Stimulated activated CD4-positive, alpha-beta T cell treated with anti-CD3 and anti-CD28 coated beads, Interleukin-1b, Interleukin-23, amount 100 ng/mL, for 48 hours (primary cell): ENCODE measurements around the gene PTPRG.

Source experiments
- DNase-seq: peaks from one replicate; pipeline ENCODE4 v3.0.0-alpha.2; 2020

Gene PTPRG

GRCh38 chr3:61562721-61563312, 1.4 kb downstream of the PTPRG start:
- DNase-seq, result no peak

DNA sequence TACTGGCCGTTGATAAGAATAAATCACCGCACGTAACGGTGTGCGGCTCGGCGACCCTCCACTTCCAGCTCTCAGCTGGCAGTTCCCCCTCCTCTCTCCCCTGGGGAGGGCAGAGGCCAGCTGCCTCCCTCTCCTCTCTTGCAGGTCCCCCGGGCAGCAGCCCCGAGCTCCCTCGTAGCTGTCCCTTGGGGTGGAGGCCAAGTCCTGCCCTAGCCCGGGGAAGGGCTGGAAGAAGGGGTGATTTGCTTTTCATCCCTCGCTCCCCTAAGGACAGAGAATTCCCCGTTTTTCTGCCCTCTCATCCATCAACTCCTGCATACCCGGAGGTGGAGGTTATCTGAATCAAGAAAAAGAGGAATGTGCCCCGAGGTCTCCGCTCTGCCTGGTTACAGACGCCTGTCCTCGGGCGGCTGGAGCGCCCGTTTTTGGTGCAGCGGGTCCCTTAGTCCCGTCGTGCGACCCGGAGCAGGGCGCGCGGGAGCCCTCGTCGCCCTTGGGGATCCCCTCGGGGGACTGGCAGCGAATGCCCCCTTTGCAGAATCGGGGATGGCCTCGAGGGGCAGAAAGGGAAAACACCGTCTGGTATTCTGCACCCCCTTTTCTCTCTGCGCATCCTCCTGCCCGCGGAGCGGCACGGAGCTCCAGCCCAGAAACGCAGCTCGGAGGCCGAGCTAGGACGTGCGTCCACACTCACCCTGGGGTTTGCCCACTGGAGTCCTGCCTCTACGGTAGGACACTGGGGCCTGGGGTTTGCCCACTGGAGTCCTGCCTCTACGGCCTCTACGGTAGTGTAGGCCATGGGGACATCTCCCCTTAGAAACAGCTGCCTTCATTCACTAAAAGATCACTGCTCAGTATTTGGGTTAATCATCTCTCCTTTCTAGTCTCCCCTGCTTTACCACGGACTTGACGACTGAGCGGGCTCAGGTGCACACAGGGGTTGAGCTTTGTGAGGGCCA, 2.2 kb downstream of the PTPRG start:
- no peak for DNase-seq

DNA sequence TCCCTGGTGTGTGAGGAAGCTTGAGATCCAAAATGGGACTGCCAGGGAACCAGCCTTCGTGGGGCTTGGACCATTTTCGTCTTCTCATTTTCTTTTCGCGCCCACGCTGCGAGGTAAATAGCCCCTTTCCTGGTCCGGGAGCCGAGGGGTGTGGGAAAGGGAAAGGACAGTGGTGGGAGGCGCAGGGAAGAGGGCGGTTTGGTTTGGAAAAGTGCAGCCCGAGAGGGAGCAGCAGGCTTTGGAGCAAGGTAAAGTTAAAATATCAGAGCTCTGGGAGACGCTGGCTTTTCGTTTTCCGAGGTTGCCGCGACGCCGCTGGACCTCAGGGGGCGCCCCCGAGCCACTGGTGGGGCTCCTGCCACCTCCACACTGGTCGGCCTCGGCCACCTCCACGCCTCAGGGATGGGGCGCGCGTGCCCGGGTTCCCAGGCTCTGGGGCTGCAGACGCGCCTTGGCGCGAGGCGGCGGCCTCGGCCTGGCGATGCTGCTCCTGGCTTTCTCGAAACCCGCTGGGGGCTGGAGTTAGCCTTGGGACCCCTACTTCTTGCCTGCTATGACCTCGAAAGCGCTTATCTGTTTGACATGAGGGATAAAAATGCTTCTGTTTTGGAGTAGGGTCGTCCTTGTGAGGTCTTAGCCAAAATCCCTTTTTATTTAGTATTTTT, 3.2 kb downstream of the PTPRG start:
- DNase-seq, result no peak

DNA sequence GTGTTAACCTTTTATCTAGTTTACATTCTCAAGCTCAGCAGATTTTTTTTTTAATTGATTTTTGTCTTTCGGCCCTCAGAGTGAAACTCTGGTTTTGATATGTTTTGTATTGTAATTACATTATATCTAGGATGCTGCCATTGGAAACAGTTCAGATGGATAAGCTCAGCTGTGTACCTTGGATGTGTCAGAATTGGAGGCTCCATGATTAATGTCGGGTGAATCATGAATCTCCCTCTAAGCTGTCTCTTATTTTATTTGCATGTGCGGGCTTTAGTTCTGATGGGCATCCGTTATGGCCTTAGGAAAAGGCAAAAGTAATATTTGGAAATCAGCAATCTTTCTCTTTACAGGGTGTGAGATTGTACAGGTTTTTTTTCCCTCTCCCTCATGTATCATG, 4.2 kb downstream of the PTPRG start:
- DNase-seq, result no peak

- no peak for DNase-seq
Observed at GRCh38 chr3:61568127-61568526, 6.8 kb downstream of the PTPRG start.

DNA sequence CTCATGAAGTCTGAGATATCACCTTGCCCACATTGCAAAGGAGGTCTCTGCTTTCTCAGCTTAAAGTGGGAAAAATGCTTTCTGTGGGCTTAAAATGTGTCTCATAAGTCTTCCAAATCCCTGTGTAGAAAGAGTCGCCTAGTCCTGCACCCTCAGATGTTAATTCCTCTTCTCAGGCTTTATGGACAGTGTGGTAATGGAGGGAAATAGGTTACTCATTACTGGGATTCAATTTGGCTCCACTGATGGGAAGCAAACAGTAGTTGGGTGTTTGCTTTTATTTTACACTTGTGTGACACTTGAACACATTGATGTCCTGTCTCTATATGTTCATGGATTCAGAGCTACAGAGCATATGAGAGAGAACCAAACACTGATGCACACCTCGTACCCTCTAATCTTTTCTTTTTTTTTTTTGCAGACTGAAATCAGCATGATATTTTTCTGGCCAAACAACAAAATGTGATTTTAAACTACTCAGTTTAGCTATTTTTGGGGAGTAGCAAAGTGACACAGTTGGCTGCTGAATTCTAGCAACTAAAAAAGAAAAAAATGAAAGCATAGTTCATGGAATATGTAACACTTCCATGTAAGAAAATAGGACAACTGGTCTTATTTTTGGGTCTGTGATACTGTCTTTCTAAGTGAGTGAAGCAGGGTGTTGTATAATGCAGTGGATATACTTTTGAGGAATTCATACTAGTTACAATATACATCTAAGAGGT, 8.6 kb downstream of the PTPRG start:
- no peak for DNase-seq

DNA sequence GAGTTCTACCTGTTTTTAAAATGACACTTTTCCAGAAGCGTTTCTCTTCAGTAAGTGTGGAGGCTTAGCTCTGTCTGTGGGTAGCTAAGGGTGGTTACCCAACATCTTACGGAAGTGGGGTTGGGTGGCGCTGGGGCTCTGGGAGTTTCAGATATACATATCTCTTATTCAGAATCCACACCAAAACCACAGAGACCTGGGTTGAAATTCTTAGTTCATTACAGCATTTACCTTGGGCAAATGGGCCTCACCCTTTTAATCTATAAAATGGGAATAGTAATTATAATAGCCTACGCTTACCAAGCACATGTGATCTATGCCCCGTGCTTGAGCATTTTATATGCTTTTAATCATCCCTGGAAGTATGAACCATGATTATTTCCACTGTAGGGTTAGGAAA, 9.4 kb downstream of the PTPRG start:
- DNase-seq, result no peak

- no peak for DNase-seq
Observed at GRCh38 chr3:61571516-61572336, 10.4 kb downstream of the PTPRG start.

DNA sequence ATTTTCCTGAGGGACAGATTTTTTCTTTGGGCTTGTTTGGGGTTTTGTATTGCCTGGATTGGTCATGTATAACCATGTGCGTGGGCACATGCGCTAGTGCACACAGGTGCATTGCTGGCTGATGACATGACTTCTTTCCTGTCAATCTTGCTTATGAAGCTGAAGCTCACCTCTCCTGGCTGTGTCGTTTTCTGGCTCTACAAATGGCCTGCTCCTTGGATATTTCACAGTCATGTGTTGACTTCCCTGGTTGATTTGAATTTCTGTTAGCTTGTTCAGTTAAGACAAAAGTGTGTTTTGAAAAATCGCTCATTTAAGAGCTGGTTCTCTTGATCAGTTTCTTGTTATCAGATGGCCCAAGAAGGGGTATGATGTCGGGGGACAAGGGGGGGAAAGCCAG, 11.5 kb downstream of the PTPRG start:
- no peak for DNase-seq

GRCh38 chr3:61573441-61573840, 12.1 kb downstream of the PTPRG start:
- DNase-seq, result no peak

DNA sequence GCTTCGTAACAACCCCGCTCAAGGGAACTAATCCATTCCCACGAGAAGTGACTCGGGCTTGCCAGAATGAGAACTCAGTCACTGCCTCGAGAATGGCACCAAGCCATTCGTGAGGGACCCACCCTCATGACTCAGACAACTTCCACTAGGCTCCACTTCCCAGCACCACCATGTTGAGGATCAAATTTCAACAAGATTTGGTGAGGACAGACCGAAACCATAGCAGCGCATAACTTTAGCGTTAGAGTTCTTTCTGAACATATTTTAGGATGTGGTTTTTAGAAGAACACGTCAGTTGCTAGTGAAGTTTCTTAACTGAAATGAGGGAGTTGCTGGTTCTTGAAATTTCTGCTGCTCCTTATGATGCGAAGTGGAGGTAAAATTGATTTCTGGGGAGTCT, 13.5 kb downstream of the PTPRG start:
- no peak for DNase-seq

- no peak for DNase-seq
Observed at GRCh38 chr3:61575893-61576292, 14.5 kb downstream of the PTPRG start.

GRCh38 chr3:61577760-61578159, 16.4 kb downstream of the PTPRG start:
- DNase-seq, result no peak

GRCh38 chr3:61578667-61579367, 17.4 kb downstream of the PTPRG start:
- no peak for DNase-seq

DNA sequence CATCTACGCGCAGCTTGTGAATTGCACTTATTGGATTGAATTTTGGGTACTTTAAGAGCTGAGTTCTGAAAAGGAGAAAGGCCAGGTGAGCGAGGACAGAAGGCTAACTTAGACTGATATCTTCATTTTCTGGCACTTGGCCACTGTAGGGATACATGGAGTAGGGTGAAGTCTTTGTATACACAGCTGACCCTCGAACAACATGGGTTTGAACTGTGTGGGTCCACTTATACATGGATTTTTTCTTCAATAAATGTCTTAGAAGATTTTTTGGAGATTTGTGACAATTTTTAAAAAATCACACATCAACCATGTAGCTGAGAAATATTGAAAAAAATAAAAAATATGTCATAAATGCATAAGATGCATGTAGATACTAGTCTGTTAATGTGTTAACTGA, 18.3 kb downstream of the PTPRG start:
- DNase-seq, result no peak

- DNase-seq, result no peak
Observed at GRCh38 chr3:61580982-61581643, 19.7 kb downstream of the PTPRG start.

DNA sequence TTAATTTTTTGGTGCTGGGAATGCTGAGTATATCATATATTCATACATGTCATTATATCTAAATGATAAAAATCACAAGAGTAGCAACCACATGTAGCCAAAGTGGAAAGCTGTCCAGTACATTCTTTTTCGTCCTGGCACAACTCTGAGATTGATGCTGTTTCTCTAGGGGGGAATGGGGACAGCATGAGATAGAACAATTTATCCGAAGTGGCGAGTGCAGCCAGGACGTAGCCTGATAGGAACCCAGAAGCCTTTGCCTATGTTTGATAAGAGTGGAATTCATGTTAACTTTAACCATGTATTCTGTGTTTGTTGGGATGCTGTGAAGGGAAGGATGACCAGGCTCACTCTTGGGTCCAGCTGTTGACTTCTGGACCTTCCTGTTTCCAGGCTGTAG, 20.9 kb downstream of the PTPRG start:
- no peak for DNase-seq

GRCh38 chr3:61582846-61583245, 21.5 kb downstream of the PTPRG start:
- no peak for DNase-seq

DNA sequence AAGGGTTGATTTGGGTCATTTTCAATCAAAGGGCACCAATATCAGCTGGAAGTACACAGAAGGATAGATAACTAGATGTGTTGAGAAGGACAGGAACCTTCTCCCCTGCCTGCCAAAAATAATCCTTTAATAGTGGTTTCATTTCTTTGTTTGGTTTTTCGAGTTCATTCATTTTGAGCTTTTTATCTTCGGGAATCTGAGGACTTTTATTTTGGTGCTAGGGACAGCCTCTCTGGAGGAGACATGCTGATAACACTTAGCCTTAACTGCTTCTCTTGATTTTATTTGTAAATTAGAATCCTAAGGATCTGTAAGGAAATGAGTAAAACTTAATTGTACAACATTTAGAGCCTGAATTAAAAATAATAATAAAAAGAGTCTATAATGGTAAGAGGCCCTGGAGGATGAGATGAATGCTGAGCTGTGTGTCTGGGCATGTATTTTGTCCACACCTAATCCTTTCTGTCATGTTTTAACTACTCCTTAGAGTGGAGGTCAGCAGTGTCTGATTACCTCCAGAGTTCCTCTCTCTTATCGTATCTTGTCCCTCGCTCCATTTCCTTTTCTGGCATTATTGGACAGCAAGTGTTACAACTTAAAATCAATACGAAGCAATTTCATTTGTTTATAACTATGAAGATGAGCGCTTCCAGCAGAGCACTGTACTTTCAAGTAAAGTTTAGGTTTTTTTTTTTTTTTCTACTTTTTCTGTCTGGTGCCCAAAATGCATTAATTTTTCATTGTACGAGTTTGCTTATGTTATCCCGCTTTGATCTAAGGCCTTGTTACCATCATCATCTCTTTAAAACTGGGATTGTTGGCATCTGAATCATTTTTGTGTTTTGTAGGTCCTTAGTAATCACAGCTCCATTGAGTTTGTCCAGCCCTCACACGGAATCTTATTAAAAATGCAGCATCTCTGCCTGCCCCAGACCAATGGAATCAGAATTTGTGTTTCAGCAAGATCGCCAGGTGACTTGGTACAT, 22.8 kb downstream of the PTPRG start:
- no peak for DNase-seq

DNA sequence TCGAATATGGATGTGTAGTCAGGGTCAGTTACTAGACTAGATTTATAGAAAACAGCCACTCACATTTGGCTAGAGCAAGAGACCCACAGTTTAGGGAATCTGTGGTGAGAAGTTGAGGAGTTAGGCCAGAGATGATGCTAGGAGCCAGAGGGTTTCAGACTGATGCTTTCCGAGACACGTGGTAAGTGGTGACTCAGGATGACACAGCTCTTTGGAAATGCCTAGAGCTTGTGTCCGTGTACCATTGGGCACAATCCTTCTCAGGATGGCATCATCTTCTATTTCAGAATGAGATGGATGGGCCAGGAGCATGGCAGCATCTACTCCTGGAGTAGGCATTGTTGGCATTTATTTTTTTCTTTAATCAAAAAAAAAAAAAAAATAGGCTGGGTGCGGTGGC, 28.5 kb downstream of the PTPRG start:
- no peak for DNase-seq
